ENCODE data around the gene DPH3.

DPH3 gene

GRCh38 chr3:16253601-16254000, 11.1 kb downstream of the DPH3 start:
- no peak for DNase-seq

GRCh38 chr3:16252988-16253387, 11.8 kb downstream of the DPH3 start:
- peak; percentile 74 for DNase-seq

GRCh38 chr3:16252243-16252978, 12.3 kb downstream of the DPH3 start:
- peak; percentile 76 for DNase-seq

- DNase-seq: no peak
These were observed 13.2 kb downstream of the DPH3 start for GRCh38 chr3:16251316-16252085.

GRCh38 chr3:16249886-16250285, 14.9 kb downstream of the DPH3 start:
- DNase-seq: no peak

- no peak for DNase-seq
These were observed 15.4 kb downstream of the DPH3 start for GRCh38 chr3:16249336-16249735.

- DNase-seq: no peak
These were observed 16.2 kb downstream of the DPH3 start for GRCh38 chr3:16248556-16248955.

- DNase-seq: peak; percentile 74
These were observed 17.3 kb downstream of the DPH3 start for GRCh38 chr3:16247282-16248061.

- DNase-seq: peak; percentile 40
These were observed 19.1 kb downstream of the DPH3 start for GRCh38 chr3:16245609-16246008.

GRCh38 chr3:16243706-16244490, 20.8 kb downstream of the DPH3 start:
- no peak for DNase-seq

GRCh38 chr3:16242177-16242576, 22.6 kb downstream of the DPH3 start:
- no peak for DNase-seq

GRCh38 chr3:16241225-16241624, 23.5 kb downstream of the DPH3 start:
- DNase-seq: no peak

- no peak for DNase-seq
These were observed 24.3 kb downstream of the DPH3 start for GRCh38 chr3:16240229-16241023.

GRCh38 chr3:16239780-16240179, 25.0 kb downstream of the DPH3 start:
- DNase-seq: no peak

GRCh38 chr3:16239086-16239770, 25.5 kb downstream of the DPH3 start:
- DNase-seq: no peak

GRCh38 chr3:16236856-16237393, 27.8 kb downstream of the DPH3 start:
- DNase-seq: no peak

GRCh38 chr3:16236030-16236639, 28.6 kb downstream of the DPH3 start:
- no peak for DNase-seq

GRCh38 chr3:16234281-16234680, 30.5 kb downstream of the DPH3 start:
- DNase-seq: no peak

GRCh38 chr3:16233806-16234205, 30.9 kb downstream of the DPH3 start:
- DNase-seq: no peak

- DNase-seq: no peak
These were observed 32.8 kb downstream of the DPH3 start for GRCh38 chr3:16231983-16232382.

- DNase-seq: no peak
These were observed 35.1 kb downstream of the DPH3 start for GRCh38 chr3:16229681-16230080.

Measured in NCI-H526 treated with DMSO at 0.1 percent for 48 hours (cell line).